ENCODE results near the gene TMEM52. TPM values are rescaled to one million over a fixed set of nuclear protein-coding genes. Genes with fewer than 3 reads are reported as not detected.

Gene TMEM52
- total RNA-seq, 1 donor from 2014 or later, result not detected

- H3K4me3 Mint-ChIP-seq (ENCODE audit: unreplicated experiment), result no peak overlapping the region
- no peak for DNase-seq (ENCODE audit: extremely low spot score, unreplicated experiment)
- no peaks in the 10 kb centered on the region for H3K4me1 Mint-ChIP-seq (ENCODE audit: unreplicated experiment)
- H3K36me3 Mint-ChIP-seq (ENCODE audit: unreplicated experiment), result no peaks in the 10 kb centered on the region
- H3K27ac Mint-ChIP-seq (ENCODE audit: unreplicated experiment), result no peak overlapping the region
- no peak for TF ChIP-seq CTCF (IDR thresholded peaks at IDR 0.05)
- no peaks in the 10 kb centered on the region for H3K9me3 Mint-ChIP-seq (ENCODE audit: unreplicated experiment)
- H3K27me3 Mint-ChIP-seq (ENCODE audit: unreplicated experiment), result no peaks in the 10 kb centered on the region
These were observed 8.0 kb upstream of the TMEM52 start for GRCh38 chr1:1926886-1927660.

- Mint-ChIP-seq H3K4me1 (ENCODE audit: unreplicated experiment) (no peaks in the 10 kb centered on the region), H3K9me3 (ENCODE audit: unreplicated experiment) (no peaks in the 10 kb centered on the region), H3K27ac (ENCODE audit: unreplicated experiment) (no peak overlapping the region), H3K27me3 (ENCODE audit: unreplicated experiment) (no peaks in the 10 kb centered on the region), H3K36me3 (ENCODE audit: unreplicated experiment) (no peaks in the 10 kb centered on the region), H3K4me3 (ENCODE audit: unreplicated experiment) (no peak overlapping the region)
- no peak for DNase-seq (ENCODE audit: extremely low spot score, unreplicated experiment)
- TF ChIP-seq CTCF (IDR thresholded peaks at IDR 0.05), result no peak
These were observed 7.3 kb upstream of the TMEM52 start for GRCh38 chr1:1926346-1926811.

- no peak for DNase-seq (ENCODE audit: extremely low spot score, unreplicated experiment)
- no peaks in the 10 kb centered on the region for H3K9me3 Mint-ChIP-seq (ENCODE audit: unreplicated experiment)
- H3K27me3 Mint-ChIP-seq (ENCODE audit: unreplicated experiment), result no peaks in the 10 kb centered on the region
- no peak overlapping the region for H3K4me3 Mint-ChIP-seq (ENCODE audit: unreplicated experiment)
- no peaks in the 10 kb centered on the region for H3K36me3 Mint-ChIP-seq (ENCODE audit: unreplicated experiment)
- H3K4me1 Mint-ChIP-seq (ENCODE audit: unreplicated experiment), result no peaks in the 10 kb centered on the region
- no peak overlapping the region for H3K27ac Mint-ChIP-seq (ENCODE audit: unreplicated experiment)
- TF ChIP-seq CTCF (IDR thresholded peaks at IDR 0.05), result no peak
These were observed 6.6 kb upstream of the TMEM52 start for GRCh38 chr1:1925437-1926345.

- H3K27ac Mint-ChIP-seq (ENCODE audit: unreplicated experiment), result no peak overlapping the region
- H3K36me3 Mint-ChIP-seq (ENCODE audit: unreplicated experiment), result no peaks in the 10 kb centered on the region
- no peaks in the 10 kb centered on the region for H3K4me1 Mint-ChIP-seq (ENCODE audit: unreplicated experiment)
- no peak for TF ChIP-seq CTCF (IDR thresholded peaks at IDR 0.05)
- no peak overlapping the region for H3K4me3 Mint-ChIP-seq (ENCODE audit: unreplicated experiment)
- no peaks in the 10 kb centered on the region for H3K9me3 Mint-ChIP-seq (ENCODE audit: unreplicated experiment)
- no peaks in the 10 kb centered on the region for H3K27me3 Mint-ChIP-seq (ENCODE audit: unreplicated experiment)
- no peak for DNase-seq (ENCODE audit: extremely low spot score, unreplicated experiment)
These were observed 5.8 kb upstream of the TMEM52 start for GRCh38 chr1:1924849-1925248.

- DNase-seq (ENCODE audit: extremely low spot score, unreplicated experiment), result no peak
- no peaks in the 10 kb centered on the region for H3K9me3 Mint-ChIP-seq (ENCODE audit: unreplicated experiment)
- H3K36me3 Mint-ChIP-seq (ENCODE audit: unreplicated experiment), result no peaks in the 10 kb centered on the region
- no peak for TF ChIP-seq CTCF (IDR thresholded peaks at IDR 0.05)
- no peak overlapping the region for H3K4me3 Mint-ChIP-seq (ENCODE audit: unreplicated experiment)
- no peak overlapping the region for H3K27ac Mint-ChIP-seq (ENCODE audit: unreplicated experiment)
- no peaks in the 10 kb centered on the region for H3K27me3 Mint-ChIP-seq (ENCODE audit: unreplicated experiment)
- H3K4me1 Mint-ChIP-seq (ENCODE audit: unreplicated experiment), result no peaks in the 10 kb centered on the region
These were observed 5.3 kb upstream of the TMEM52 start for GRCh38 chr1:1924386-1924785.

Data from osteocyte (in vitro differentiated cells).